NCI-H1105 treated with DMSO at 0.1 percent for 48 hours (cell line): ENCODE data around the gene SSUH2.

Experiments used
- DNase-seq: peaks from one replicate; lab custom pipeline; 2025; lab: John Stamatoyannopoulos, UW

Gene SSUH2

DNA sequence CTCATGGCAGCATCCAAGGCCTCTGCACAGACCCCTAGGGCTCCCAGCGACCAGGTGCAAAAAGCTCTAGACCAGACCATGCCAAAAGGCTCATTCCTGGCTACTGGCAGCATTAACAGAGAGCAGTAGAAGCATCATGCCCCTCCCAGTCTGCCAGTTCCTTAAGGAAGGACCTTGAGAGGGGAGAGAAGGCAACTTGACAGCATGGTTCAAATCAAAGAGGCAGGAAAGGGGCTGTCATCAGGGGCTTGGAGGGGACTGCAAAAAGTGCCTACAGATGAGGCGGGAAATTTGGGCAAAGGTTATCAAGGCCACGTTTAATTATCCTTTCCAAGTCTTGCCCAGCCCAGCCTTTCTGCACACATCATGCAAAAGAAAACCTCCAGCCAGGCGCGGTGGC lies 64.7 kb downstream of the SSUH2 start:
- DNase-seq, result no peak

DNA sequence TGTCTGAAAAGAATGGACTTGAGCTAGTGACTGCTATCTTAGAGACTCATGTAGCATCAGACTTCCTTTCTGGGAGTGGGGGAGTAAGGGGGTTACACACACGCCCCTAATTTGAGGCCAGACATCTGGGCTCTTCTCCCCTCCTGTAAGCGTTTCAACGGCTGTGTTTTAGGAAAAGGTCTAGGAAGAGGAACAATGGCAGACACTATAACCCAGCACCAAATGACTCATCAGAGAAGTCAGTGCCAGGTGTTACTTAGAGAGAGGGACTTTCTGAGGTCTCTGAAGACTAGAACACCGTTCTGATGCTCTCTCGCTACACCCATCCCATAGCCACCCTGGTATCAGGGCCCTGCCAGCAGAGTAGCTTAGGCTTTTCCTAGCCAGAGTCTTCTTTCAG lies 65.5 kb downstream of the SSUH2 start:
- no peak for DNase-seq

DNA sequence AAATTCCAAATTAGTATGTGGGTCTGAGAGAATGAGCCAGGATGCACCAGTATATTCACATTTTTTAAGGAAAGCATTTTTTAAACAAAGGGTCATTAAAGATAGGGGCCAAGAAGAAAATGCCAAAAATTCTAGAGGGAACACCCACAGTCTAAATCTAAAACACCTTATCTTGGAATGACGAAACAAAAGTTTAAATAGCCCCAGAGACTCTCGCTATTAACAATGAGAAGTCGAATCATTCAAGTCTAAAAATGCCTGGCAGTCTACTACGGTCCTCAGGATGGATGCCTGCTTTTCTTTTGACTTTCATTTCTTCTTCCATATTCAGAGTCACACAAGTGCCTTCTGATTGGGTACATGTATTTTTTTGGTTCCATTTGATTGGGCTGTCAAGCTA lies 66.3 kb downstream of the SSUH2 start:
- no peak for DNase-seq

DNA sequence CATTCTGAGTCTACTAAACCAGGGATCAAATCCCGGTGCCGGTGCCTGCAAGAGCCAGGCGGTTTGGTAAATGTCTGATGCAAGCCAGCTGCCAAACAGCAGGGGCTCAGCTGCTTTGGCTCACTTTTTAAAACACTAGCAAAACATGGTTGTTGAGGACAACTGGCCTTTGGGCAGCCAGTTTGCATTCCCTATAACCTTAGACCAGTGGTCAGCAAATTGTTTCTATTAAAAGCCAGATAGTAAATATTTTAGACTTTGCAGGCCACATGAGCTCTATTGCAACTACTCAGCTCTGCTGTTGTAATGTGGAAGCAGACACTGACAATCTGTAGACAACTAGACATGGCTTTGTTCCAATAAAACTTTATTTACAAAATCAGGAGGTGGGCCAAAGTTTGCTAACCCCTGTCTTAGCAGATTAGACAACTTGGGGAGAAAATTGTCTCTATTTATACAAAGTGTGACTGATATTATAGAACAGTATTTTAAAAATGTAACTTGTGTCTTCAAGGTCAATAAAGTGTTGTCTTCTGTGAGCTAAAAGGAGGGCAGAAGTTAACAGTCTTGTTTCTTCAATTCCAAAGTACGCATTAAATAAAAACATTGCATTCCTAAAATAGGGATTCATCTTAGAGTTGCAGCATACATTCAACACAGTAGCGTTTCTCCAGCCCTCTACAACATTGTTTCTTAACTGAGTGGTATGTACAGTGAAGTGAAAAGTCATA lies 67.6 kb downstream of the SSUH2 start:
- no peak for DNase-seq

DNA sequence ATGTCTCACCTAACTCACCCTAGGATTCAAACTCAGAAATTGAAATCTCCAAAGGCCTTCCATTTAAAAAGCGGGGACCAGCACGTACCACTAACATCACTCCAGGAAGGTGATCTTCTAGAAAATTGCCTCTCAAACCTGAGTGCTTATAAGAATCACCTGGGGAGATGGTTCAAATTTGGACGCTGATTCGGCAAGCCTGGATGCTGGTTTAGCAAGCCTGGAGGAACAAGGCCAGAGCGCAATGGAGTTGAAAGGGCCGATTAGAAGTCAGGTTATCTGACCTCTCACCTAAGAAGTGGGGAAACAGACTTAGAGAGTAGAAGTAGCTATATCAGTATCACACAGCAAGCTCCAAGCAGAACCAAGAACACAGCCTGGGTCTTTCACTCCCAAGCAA lies 68.2 kb downstream of the SSUH2 start:
- no peak for DNase-seq

DNA sequence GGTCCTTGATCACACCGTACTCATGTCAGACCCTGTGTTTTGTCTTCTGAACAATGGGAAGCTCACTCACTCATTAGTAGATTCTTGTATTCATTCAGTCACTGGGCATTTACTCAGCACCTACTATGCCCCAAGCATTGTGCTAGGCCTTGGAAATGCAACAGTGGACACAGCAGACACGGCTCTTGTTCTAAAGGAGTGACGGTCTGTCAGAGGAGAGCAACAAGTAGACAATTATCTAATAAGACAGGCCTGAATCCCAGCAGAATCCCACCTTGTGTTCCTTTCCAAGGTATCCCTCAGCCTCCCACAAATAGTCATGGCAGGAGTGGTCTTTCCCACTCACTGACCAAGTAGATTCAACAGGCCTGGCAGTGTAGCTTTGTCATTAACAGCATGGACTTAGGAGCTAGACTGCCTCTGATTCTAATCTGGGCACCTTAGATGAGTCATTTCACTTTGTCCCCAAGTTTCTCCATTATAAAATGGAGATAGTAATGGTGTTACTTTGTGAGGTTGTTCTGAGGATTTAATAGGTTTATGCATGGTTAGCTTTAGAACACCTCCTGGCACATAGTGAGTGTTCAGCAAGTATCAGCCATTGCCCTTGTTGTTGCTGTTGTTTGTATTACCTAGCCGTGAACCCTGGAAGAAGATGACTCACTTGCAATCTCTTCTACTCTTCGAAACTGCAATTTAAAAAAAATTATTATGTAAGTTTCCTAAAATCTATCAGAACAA lies 69.1 kb downstream of the SSUH2 start:
- no peak for DNase-seq

DNA sequence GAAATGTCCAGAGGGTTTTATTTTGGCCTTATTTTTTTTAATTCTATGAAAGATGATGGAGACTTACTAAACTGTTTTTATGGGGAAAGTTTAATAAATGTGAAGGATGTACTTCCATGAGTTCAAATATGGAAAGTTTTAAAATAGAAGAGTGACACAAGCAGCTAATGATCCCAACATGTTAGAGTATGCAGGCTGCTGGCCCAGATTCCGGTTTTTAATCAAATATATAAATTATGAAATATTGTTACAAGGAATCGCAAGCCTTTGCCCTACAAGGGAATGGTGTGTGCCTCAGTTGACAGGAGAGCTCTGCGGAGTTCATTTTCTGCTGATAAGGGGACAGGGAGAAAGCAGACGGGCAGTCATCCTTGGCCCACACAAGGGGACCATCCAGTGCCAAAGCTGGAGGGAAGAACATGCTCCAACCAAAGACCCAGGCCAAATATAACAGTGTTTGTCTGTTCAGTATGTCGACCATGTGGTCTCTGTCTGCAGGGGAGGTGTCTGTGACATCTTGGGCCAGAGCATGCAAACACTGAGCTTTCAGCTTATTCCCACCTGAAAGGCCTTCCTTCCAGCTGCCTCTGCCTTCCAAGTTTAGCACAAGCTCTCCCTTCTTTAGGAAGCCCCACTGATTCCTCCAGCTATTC lies 69.8 kb downstream of the SSUH2 start:
- DNase-seq, result no peak

DNA sequence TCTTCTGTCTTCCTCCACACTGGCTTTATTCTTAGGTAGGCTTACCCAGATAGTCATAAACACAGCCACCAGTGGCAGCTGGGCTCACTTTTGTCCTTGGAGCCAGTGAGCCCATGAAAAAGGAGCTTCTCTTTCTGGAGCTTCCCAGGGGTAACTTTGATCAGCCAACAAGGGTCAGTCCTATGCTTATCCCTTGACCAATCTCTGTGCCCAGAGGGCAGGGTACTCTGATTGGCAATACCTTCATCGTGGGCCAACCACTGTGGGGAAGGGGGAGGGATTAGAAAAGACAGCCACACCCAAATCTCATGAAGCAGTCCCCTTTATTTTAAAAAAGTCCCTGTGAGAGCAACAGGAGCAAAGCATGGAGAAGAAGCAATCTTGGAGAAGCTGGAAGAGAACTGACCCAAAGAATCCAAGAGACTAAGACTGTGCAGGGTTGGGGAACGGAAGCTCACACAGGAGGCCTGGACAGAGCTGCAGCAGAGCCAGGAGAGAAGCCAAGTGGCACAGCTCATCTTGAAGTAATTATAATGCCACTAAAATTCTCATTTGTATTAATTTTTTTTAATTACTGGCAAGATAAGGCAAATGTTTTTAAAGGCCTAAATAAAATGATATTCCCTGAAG lies 70.4 kb downstream of the SSUH2 start:
- no peak for DNase-seq

DNA sequence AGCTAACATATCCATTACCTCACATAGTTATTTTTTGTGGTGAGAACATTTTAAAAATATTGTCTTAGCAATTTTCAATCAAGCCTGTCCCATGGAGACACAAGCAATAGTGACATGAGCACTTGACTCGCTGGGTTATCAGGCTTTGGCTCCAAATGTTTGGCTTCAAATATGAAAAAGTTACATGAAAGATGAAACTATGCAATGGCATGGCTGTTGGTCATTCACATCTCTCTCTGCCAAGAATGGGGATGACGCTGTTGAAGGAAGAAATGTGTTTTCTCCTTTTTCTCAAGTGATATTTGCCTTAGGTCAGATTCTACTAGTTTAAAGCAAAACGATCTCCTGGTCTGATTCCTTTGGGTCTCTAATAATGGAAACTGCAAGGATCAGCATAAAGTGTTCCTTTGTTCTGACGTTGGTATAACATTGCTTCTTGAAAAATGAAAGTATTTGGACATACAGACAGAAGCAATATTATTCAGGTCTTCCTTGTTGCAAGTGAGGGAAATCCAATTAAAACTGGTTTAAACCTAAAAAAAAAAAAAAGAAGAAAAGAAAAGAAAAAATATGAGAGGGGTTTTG lies 71.2 kb downstream of the SSUH2 start:
- no peak for DNase-seq

DNA sequence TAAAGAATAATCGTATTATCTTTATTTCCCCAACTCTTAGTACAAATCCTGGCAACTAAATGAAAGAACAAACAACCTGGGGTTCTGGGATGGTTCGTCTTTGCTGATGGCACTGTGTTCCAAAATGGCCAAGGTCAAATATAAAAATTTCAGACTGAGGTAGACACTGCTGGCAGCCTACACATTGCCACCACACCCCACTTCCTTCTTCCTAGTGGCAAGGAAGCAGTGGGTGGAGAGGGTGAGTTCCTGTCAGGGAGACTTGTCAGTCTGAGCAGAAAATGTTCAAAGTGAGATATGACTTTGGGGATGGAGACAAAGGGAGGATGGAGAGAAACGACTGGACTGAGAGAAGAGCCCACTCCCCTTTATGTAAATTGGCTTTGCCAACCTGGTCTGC lies 73.3 kb downstream of the SSUH2 start:
- DNase-seq, result no peak
